Cardiac atrium fibroblast (primary cell): Measurements from ENCODE around the gene NECTIN2. TPM values are rescaled to one million over a fixed set of nuclear protein-coding genes. Genes with fewer than 3 reads are reported as not detected.

Source experiments
- total RNA-seq: library from RNA; depleted of rRNA; stranded (reverse); fragments of >200 nt; gene quantifications from 2 replicates; pipeline ENCODE4 v1.2.3, GENCODE V29; 2015

Gene NECTIN2
- total RNA-seq, result 147 and 153 TPM in 2 replicates

GRCh38 chr19:44845612-44846454 is at the start of gene NECTIN2:
Gene NECTIN2, plus strand, starts transcription at chr19:44846297. Its CDS starts 229 bp downstream, at chr19:44846526.

DNA sequence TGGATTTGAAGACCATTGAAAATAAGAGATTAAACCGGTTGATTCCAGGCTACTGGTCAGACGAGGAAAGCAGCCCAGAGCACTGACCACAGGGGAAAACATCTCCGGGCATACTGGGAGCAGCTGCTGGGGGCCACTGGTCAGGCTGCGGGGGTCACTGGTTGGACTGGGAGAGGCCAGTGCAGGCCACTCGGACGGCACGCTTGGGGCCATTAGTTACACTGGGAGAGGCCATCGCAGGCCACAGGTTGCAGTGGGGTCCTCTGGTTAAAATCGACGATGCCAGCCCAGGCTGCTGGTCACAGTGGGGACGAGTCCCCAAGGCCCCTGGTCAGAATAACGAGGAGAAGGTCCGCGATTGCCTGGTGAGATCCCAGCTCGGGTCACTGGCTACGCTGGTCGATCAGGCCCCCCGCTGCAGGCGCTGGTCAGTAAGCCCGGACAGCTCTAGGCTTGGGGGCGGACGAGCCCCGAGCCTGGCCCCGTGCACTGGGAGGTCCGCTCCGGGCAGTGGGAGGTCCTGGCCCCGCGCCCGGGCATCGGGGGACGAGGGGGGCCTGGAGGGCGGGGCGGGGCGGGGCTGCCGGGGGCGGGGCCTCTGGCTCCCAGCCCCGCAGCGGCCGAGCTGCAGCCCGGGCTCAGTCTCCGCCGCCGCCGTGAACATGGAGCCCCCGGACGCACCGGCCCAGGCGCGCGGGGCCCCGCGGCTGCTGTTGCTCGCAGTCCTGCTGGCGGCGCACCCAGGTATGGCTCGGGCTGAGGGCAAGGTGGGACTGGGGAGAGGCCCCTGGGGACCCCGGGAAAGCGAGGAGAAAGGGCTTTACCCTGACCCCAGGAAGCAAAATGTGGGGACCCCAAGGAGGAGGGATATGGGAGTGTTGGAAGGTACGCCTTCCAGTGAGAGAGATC is 37.4 kb upstream of the NECTIN2 start, which contains the start of gene BCAM:
TSS of gene BCAM (plus strand) at position 641 of the 909 bp plus-strand sequence. CDS start at position 663, 22 bp downstream.

GRCh38 chr19:44891016-44891882 is 45.2 kb downstream of the NECTIN2 start, which contains the start of gene TOMM40:
Gene TOMM40, plus strand, starts transcription at chr19:44891254. Its CDS starts 162 bp downstream, at chr19:44891416.

GRCh38 chr19:44905437-44906160 is 59.5 kb downstream of the NECTIN2 start, which contains the start of gene APOE:
Gene APOE, plus strand, starts transcription at chr19:44905796. Its CDS starts 829 bp downstream, at chr19:44906625.

DNA sequence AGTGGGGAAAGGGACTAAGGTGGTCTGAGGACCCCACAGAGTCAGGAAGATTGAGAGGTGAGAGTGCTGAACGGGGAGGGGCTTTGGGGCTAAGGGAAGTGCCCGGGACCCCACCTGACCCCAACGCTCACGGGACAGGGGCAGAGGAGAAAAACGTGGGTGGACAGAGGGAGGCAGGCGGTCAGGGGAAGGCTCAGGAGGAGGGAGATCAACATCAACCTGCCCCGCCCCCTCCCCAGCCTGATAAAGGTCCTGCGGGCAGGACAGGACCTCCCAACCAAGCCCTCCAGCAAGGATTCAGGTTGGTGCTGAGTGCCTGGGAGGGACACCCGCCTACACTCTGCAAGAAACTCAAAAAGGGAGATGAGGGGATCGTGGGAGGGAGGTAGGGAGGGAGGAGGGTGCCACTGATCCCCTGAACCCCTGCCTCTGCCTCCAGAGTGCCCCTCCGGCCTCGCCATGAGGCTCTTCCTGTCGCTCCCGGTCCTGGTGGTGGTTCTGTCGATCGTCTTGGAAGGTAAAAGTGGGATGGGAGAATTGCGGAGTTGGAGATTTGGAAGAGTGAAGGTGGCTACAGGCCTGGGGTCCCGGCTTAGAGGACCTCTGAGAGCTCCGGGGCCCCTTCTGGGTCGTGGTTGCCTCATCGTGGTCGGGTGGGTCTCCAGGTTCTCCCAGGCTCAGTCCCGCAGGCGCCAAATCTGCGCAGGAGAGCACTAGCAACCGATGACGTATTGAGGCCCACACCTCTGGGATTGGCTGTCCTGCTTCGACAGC is 68.5 kb downstream of the NECTIN2 start, which contains the start of gene APOC1:
TSS of gene APOC1 (plus strand) at position 176 of the 774 bp plus-strand sequence. CDS start at position 460, 284 bp downstream.

Other genes starting within 250 kb of the NECTIN2 start
- not detected in 2 replicates for gene IGSF23, start 232.7 kb upstream of the NECTIN2 start, total RNA-seq
- gene PVR, start 202.4 kb upstream of the NECTIN2 start, total RNA-seq, result 71.6 and 95.9 TPM in 2 replicates
- 1.6 and 6.5 TPM in 2 replicates for gene CEACAM19, start 174.8 kb upstream of the NECTIN2 start, total RNA-seq
- not detected in 2 replicates for gene CEACAM16, start 147.1 kb upstream of the NECTIN2 start, total RNA-seq
- gene BCL3, start 97.6 kb upstream of the NECTIN2 start, total RNA-seq, result 29.3 and 51.6 TPM in 2 replicates
- not detected in 2 replicates for gene CBLC, start 68.4 kb upstream of the NECTIN2 start, total RNA-seq
- gene BCAM, start 37.2 kb upstream of the NECTIN2 start, total RNA-seq, result 12.0 and 19.5 TPM in 2 replicates
- gene TOMM40, start 45.0 kb downstream of the NECTIN2 start, total RNA-seq, result 57.8 and 68.2 TPM in 2 replicates
- 866 and 979 TPM in 2 replicates for gene APOE, start 59.5 kb downstream of the NECTIN2 start, total RNA-seq
- gene APOC1, start 68.3 kb downstream of the NECTIN2 start, total RNA-seq, result 14.9 and 38.3 TPM in 2 replicates
- not detected in 2 replicates for gene APOC4, start 95.9 kb downstream of the NECTIN2 start, total RNA-seq
- gene APOC2, start 99.8 kb downstream of the NECTIN2 start, total RNA-seq, result not detected in 2 replicates
- 69.3 and 81.6 TPM in 2 replicates for gene CLPTM1, start 109.1 kb downstream of the NECTIN2 start, total RNA-seq
- gene RELB, start 155.2 kb downstream of the NECTIN2 start, total RNA-seq, result 7.0 and 16.4 TPM in 2 replicates
- gene CLASRP, start 192.7 kb downstream of the NECTIN2 start, total RNA-seq, result 48.0 and 49.4 TPM in 2 replicates
- gene ZNF296, start 230.2 kb downstream of the NECTIN2 start, total RNA-seq, result not detected in 2 replicates
- gene GEMIN7, start 233.0 kb downstream of the NECTIN2 start, total RNA-seq, result 37.7 and 40.5 TPM in 2 replicates
- 22.4 and 23.3 TPM in 2 replicates for gene PPP1R37, start 246.9 kb downstream of the NECTIN2 start, total RNA-seq